CD4-positive, CD25-positive, alpha-beta regulatory T cell (primary cell): Measurements from ENCODE around the gene NPRL2. TPM values are rescaled to one million over a fixed set of nuclear protein-coding genes. Genes with fewer than 3 reads are reported as not detected.

Experiments
- ATAC-seq, 2 donors: fragments of 150-1000 bp; cut with Tn5 transposase; one replicate each; pipeline ENCODE4 v1.10.0; 2021; ENCODE audit warnings: low read depth in 2 of 2, moderate number of reproducible peaks in 2 of 2, moderate library complexity in 1 of 2
- DNase-seq, 3 donors: peaks; one replicate each; pipeline versions ENCODE4 v3.0.0 to v3.0.0-alpha.2; 2012 to 2022; ENCODE audit warnings: mixed read lengths in 1 of 3
- H3K27ac ChIP-seq: one replicate; pipeline ENCODE4 v1.7.0; 2013; ENCODE audit warnings: mild to moderate bottlenecking, low read length; ENCODE audit not compliant: insufficient read depth, poor library complexity, severe bottlenecking
- H3K27me3 ChIP-seq: one replicate; pipeline ENCODE4 v1.7.0; 2013; ENCODE audit warnings: low read length; ENCODE audit not compliant: control insufficient read depth, insufficient read depth
- H3K36me3 ChIP-seq: one replicate; pipeline ENCODE4 v1.7.0; 2013; ENCODE audit warnings: mild to moderate bottlenecking, low read length, moderate library complexity; ENCODE audit not compliant: control insufficient read depth, insufficient read depth
- H3K4me1 ChIP-seq: 2 replicates; pipeline ENCODE4 v1.7.0; 2013; ENCODE audit warnings: mild to moderate bottlenecking, low read length; ENCODE audit not compliant: insufficient read depth, control insufficient read depth, poor library complexity, severe bottlenecking
- H3K4me3 ChIP-seq: one replicate; pipeline ENCODE4 v1.7.0; 2013; ENCODE audit warnings: low read depth, mild to moderate bottlenecking, low read length, moderate library complexity
- H3K9me3 ChIP-seq, 2 experiments: 1 replicate in 1 of 2; 2 replicates in 1 of 2; pipeline ENCODE4 v1.7.0; 2013; ENCODE audit warnings: low read length in 2 of 2, mild to moderate bottlenecking in 1 of 2, moderate library complexity in 1 of 2; ENCODE audit not compliant: control insufficient read depth in 2 of 2
- H3K27ac Mint-ChIP-seq, 3 donors: one replicate each; pipeline ENCODE4 v1.8.0; 2020 to 2022; ENCODE audit warnings: mild to moderate bottlenecking in 3 of 3, mixed read lengths in 3 of 3, moderate library complexity in 2 of 3
- H3K27me3 Mint-ChIP-seq: one replicate; pipeline ENCODE4 v1.8.0; 2022; ENCODE audit warnings: mild to moderate bottlenecking, mixed read lengths
- H3K36me3 Mint-ChIP-seq: one replicate; pipeline ENCODE4 v1.8.0; 2020; ENCODE audit warnings: mixed read lengths
- H3K4me1 Mint-ChIP-seq, 4 donors: one replicate each; pipeline ENCODE4 v1.8.0; 2020 to 2022; ENCODE audit warnings: mixed read lengths in 4 of 4, mild to moderate bottlenecking in 1 of 4
- H3K4me3 Mint-ChIP-seq, 4 donors: one replicate each; pipeline ENCODE4 v1.8.0; 2020 to 2022; ENCODE audit warnings: mild to moderate bottlenecking in 4 of 4, mixed read lengths in 4 of 4, moderate library complexity in 3 of 4
- H3K9me3 Mint-ChIP-seq, 7 donors: one replicate each; pipeline ENCODE4 v1.8.0; 2020 to 2022; ENCODE audit warnings: mixed read lengths in 7 of 7, mild to moderate bottlenecking in 3 of 7, moderate library complexity in 2 of 7
- polyA plus RNA-seq, 4 donors: library from polyadenylated mRNA; unstranded; fragments of 300-500 nt; fragmentation: Illumina TruSeq; gene quantifications; one replicate each; pipeline ENCODE4 v1.2.3, GENCODE V29; 2021
- total RNA-seq: library from RNA; stranded (reverse); gene quantifications from one replicate; pipeline ENCODE4 v1.2.3, GENCODE V29; 2022

NPRL2 gene
- total and polyA plus RNA-seq, 5 donors from 2014 or later, result 30.1 to 51.8 (median 48.2) TPM

GRCh38 chr3:50303013-50303815, 47.4 kb downstream of the NPRL2 start, which contains the start of gene HYAL1:
Gene HYAL1, minus strand, starts transcription at chr3:50303574. Its CDS starts 618 bp downstream, at chr3:50302956.
- no peak within 1 kb of the TSS for H3K27ac ChIP-seq
- no peak within 1 kb of the TSS for H3K4me3 Mint-ChIP-seq

GRCh38 chr3:50302095-50303012, 48.2 kb downstream of the NPRL2 start:
- Histone ChIP-seq H3K27me3 (no peaks in the 10 kb centered on the region), H3K27ac (no peak overlapping the region), H3K4me1 (peaks cover 25% of the 10 kb centered on the region), H3K4me3 (no peak overlapping the region), H3K9me3 (no peaks in the 10 kb centered on the region), H3K36me3 (no peaks in the 10 kb centered on the region)
- ATAC-seq, result no peak
- Mint-ChIP-seq H3K27me3 (no peaks in the 10 kb centered on the region), H3K27ac (no peak overlapping the region), H3K9me3 (no peaks in the 10 kb centered on the region), H3K36me3 (no peaks in the 10 kb centered on the region), H3K4me1 (peaks cover 0 to 39% (median 14%) of the 10 kb centered on the region in 4 donors), H3K4me3 (peak overlapping the region in 2 of 4 donors; percentile 26 to 47)
- no peak for DNase-seq

More at GRCh38 chr3:50303013-50303815, 47.4 kb downstream of the NPRL2 start, which contains the start of gene HYAL1:
- DNase-seq, result no peak
- no peak for ATAC-seq
- Mint-ChIP-seq H3K27ac (peak within 1 kb of the TSS in 1 of 3 donors; percentile 48), H3K4me1 (peaks cover 0 to 31% (median 11%) of the 10 kb centered on the region in 4 donors), H3K36me3 (no peaks in the 10 kb centered on the region), H3K27me3 (no peaks in the 10 kb centered on the region), H3K9me3 (no peaks in the 10 kb centered on the region)
- H3K27me3 ChIP-seq, result no peaks in the 10 kb centered on the region
- no peaks in the 10 kb centered on the region for H3K36me3 ChIP-seq
- no peaks in the 10 kb centered on the region for H3K9me3 ChIP-seq
- peaks cover 20% of the 10 kb centered on the region for H3K4me1 ChIP-seq
- no peak within 1 kb of the TSS for H3K4me3 ChIP-seq

GRCh38 chr3:50300681-50301254, 49.8 kb downstream of the NPRL2 start:
- H3K9me3 ChIP-seq, result no peaks in the 10 kb centered on the region
- Mint-ChIP-seq H3K4me1 (peaks cover 0 to 43% (median 16%) of the 10 kb centered on the region in 4 donors), H3K36me3 (no peaks in the 10 kb centered on the region), H3K27ac (peak overlapping the region in 2 of 3 donors; percentile 99 to 100), H3K9me3 (no peaks in the 10 kb centered on the region), H3K27me3 (no peaks in the 10 kb centered on the region), H3K4me3 (peak overlapping the region; percentile 56 to 98 (median 84))
- no peaks in the 10 kb centered on the region for H3K36me3 ChIP-seq
- no peaks in the 10 kb centered on the region for H3K27me3 ChIP-seq
- no peak overlapping the region for H3K4me3 ChIP-seq
- ATAC-seq (no peak), DNase-seq (no peak)
- peaks cover 25% of the 10 kb centered on the region for H3K4me1 ChIP-seq
- H3K27ac ChIP-seq, result no peak overlapping the region

- Mint-ChIP-seq H3K4me1 (peaks cover 0 to 43% (median 16%) of the 10 kb centered on the region in 4 donors), H3K9me3 (no peaks in the 10 kb centered on the region), H3K27ac (peak overlapping the region; percentile 60 to 100 (median 99)), H3K4me3 (peak overlapping the region; percentile 91 to 98 (median 96)), H3K36me3 (no peaks in the 10 kb centered on the region), H3K27me3 (no peaks in the 10 kb centered on the region)
- Histone ChIP-seq H3K4me3 (peak overlapping the region; percentile 56), H3K27me3 (no peaks in the 10 kb centered on the region), H3K4me1 (peaks cover 25% of the 10 kb centered on the region), H3K27ac (peak overlapping the region; percentile 96), H3K9me3 (no peaks in the 10 kb centered on the region), H3K36me3 (no peaks in the 10 kb centered on the region)
- ATAC-seq (no peak), DNase-seq (peak in 1 of 3 donors; percentile 37)
Measured at GRCh38 chr3:50299929-50300680, 50.5 kb downstream of the NPRL2 start.

- H3K4me1 Mint-ChIP-seq, result peaks cover 0 to 43% (median 16%) of the 10 kb centered on the region in 4 donors
- no peaks in the 10 kb centered on the region for H3K36me3 ChIP-seq
- DNase-seq (no peak), ATAC-seq (no peak)
- H3K4me1 ChIP-seq, result peaks cover 25% of the 10 kb centered on the region
- H3K9me3 ChIP-seq, result no peaks in the 10 kb centered on the region
- H3K4me3 Mint-ChIP-seq, result peak overlapping the region; percentile 91 to 98 (median 96)
- no peaks in the 10 kb centered on the region for H3K27me3 ChIP-seq
- peak overlapping the region; percentile 60 to 100 (median 99) for H3K27ac Mint-ChIP-seq
- H3K27ac ChIP-seq, result peak overlapping the region; percentile 96
- peak overlapping the region; percentile 56 for H3K4me3 ChIP-seq
- H3K27me3 Mint-ChIP-seq, result no peaks in the 10 kb centered on the region
- no peaks in the 10 kb centered on the region for H3K9me3 Mint-ChIP-seq
- no peaks in the 10 kb centered on the region for H3K36me3 Mint-ChIP-seq
Measured at GRCh38 chr3:50299638-50299928, 51.0 kb downstream of the NPRL2 start.

GRCh38 chr3:50298836-50299637, 51.5 kb downstream of the NPRL2 start, which contains the start of the genes HYAL3 and NAA80:
Gene HYAL3, minus strand, starts transcription at chr3:50299405. Its CDS starts 3,803 bp downstream, at chr3:50295602.
Gene NAA80, minus strand, starts transcription at chr3:50299405. Its CDS starts 1,942 bp downstream, at chr3:50297463.
- DNase-seq (peak; percentile 99 to 100 (median 100)), ATAC-seq (peak; percentile 85 to 86)
- Mint-ChIP-seq H3K4me3 (peak within 1 kb of the TSS; percentile 91 to 98 (median 96)), H3K9me3 (no peaks in the 10 kb centered on the region), H3K4me1 (peaks cover 0 to 43% (median 16%) of the 10 kb centered on the region in 4 donors), H3K27me3 (no peaks in the 10 kb centered on the region), H3K27ac (peak within 1 kb of the TSS; percentile 97 to 100 (median 99)), H3K36me3 (no peaks in the 10 kb centered on the region)
- no peaks in the 10 kb centered on the region for H3K9me3 ChIP-seq
- H3K4me3 ChIP-seq, result peak within 1 kb of the TSS; percentile 62
- peak within 1 kb of the TSS; percentile 96 for H3K27ac ChIP-seq
- H3K27me3 ChIP-seq, result no peaks in the 10 kb centered on the region
- H3K36me3 ChIP-seq, result no peaks in the 10 kb centered on the region
- peaks cover 25% of the 10 kb centered on the region for H3K4me1 ChIP-seq
